ENCODE data around the gene TNPO1. TPM values are rescaled to one million over a fixed set of nuclear protein-coding genes. Genes with fewer than 3 reads are reported as not detected.

The TNPO1 gene
- total and polyA plus RNA-seq, 9 of the 15 experiments (the other 6 are each of a cell fraction or from before 2014, with no cell fraction given) = 20.8 to 176 (median 97.9) TPM

GRCh38 chr5:72920690-72921502 lies 104.4 kb downstream of the TNPO1 start (continued):
- TF ChIP-seq ZBTB5 (IDR thresholded peaks at IDR 0.05) = no peak
- no peak for TF ChIP-seq SNAPC5 (CRISPR knock-in tag; IDR thresholded peaks at IDR 0.05)
- TF ChIP-seq, protein P1, sequence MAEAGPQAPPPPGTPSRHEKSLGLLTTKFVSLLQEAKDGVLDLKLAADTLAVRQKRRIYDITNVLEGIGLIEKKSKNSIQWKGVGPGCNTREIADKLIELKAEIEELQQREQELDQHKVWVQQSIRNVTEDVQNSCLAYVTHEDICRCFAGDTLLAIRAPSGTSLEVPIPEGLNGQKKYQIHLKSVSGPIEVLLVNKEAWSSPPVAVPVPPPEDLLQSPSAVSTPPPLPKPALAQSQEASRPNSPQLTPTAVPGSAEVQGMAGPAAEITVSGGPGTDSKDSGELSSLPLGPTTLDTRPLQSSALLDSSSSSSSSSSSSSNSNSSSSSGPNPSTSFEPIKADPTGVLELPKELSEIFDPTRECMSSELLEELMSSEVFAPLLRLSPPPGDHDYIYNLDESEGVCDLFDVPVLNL (CRISPR knock-in tag; IDR thresholded peaks at IDR 0.05; ENCODE audit: low read depth) = no peak
- TF ChIP-seq HNRNPK (IDR thresholded peaks at IDR 0.05; ENCODE audit: low read depth, low read length, poor library complexity, severe bottlenecking) = no peak
- no peak for TF ChIP-seq ZFP36 (IDR thresholded peaks at IDR 0.05; ENCODE audit: low read depth, low read length, partially characterized antibody)
- TF ChIP-seq ZNF76 (CRISPR knock-in tag; IDR thresholded peaks at IDR 0.05; ENCODE audit: borderline replicate concordance) = no peak
- TF ChIP-seq RFX5 (IDR thresholded peaks at IDR 0.05; ENCODE audit: low read depth, low read length) = no peak
- TF ChIP-seq LARP7 (IDR thresholded peaks at IDR 0.05) = no peak
- TF ChIP-seq MXD1 (CRISPR knock-in tag; IDR thresholded peaks at IDR 0.05; ENCODE audit: borderline replicate concordance, poor library complexity, severe bottlenecking) = no peak
- peak; percentile 62; the same call in 1 of the 2 replicates for TF ChIP-seq TEAD4 (IDR thresholded peaks at IDR 0.05; ENCODE audit: low read length)
- no peak for TF ChIP-seq TEAD4 (CRISPR knock-in tag; IDR thresholded peaks at IDR 0.05; ENCODE audit: borderline replicate concordance)
- TF ChIP-seq TFAM (CRISPR knock-in tag; conservative IDR thresholded peaks at IDR 0.05) = no peak
- TF ChIP-seq CEBPG (CRISPR knock-in tag; IDR thresholded peaks at IDR 0.05) = no peak
- TF ChIP-seq CEBPG (tag; conservative IDR thresholded peaks at IDR 0.05 in 1 of 2, IDR thresholded peaks at IDR 0.05 in 1 of 2) = no peak
- no peak for TF ChIP-seq MYC (IDR thresholded peaks at IDR 0.05; ENCODE audit: low read depth, low read length)
- TF ChIP-seq MYC (CRISPR knock-in tag; IDR thresholded peaks at IDR 0.05; ENCODE audit: borderline replicate concordance, low read depth) = no peak
- no peak for TF ChIP-seq TCF7 (IDR thresholded peaks at IDR 0.05; ENCODE audit: borderline replicate concordance)
- TF ChIP-seq EHMT2 (IDR thresholded peaks at IDR 0.05) = no peak
- TF ChIP-seq ZEB2 (IDR thresholded peaks at IDR 0.05) = no peak
- no peak for TF ChIP-seq U2AF1 (optimal IDR thresholded peaks at IDR 0.05; ENCODE audit: low read depth, low read length)
